HUES48 (cell line): ENCODE data around the gene L3MBTL1.

Experiments used
- H3K27ac ChIP-seq: one replicate; pipeline ENCODE4 v1.7.0; 2013; ENCODE audit warnings: low read depth, low read length, inconsistent platforms
- H3K27me3 ChIP-seq: 2 replicates; pipeline ENCODE4 v1.6.1; 2013; ENCODE audit warnings: mild to moderate bottlenecking, low read length; ENCODE audit not compliant: control insufficient read depth, insufficient read depth
- H3K36me3 ChIP-seq: 2 replicates; pipeline ENCODE4 v1.6.1; 2013; ENCODE audit warnings: low read length; ENCODE audit not compliant: control insufficient read depth, insufficient read depth
- H3K4me1 ChIP-seq: 2 replicates; pipeline ENCODE4 v1.6.1; 2013; ENCODE audit warnings: mild to moderate bottlenecking, low read length; ENCODE audit not compliant: control insufficient read depth, insufficient read depth
- H3K4me3 ChIP-seq: 2 replicates; pipeline ENCODE4 v1.5.1; 2013; ENCODE audit warnings: mild to moderate bottlenecking, low read depth, low read length
- H3K9ac ChIP-seq: 2 replicates; pipeline ENCODE4 v1.6.1; 2013; ENCODE audit warnings: mild to moderate bottlenecking, low read depth, low read length, moderate library complexity
- H3K9me3 ChIP-seq: 2 replicates; pipeline ENCODE4 v1.6.1; 2013; ENCODE audit warnings: low read length; ENCODE audit not compliant: control insufficient read depth, insufficient read depth

Gene L3MBTL1

GRCh38 chr20:43536041-43536816, 28.7 kb downstream of the L3MBTL1 start:
- H3K9ac ChIP-seq, result no peak overlapping the region
- H3K27ac ChIP-seq, result no peak overlapping the region
- peaks cover 35% of the 10 kb centered on the region for H3K36me3 ChIP-seq
- no peaks in the 10 kb centered on the region for H3K9me3 ChIP-seq
- no peak overlapping the region for H3K4me3 ChIP-seq
- H3K4me1 ChIP-seq, result no peaks in the 10 kb centered on the region
- H3K27me3 ChIP-seq, result no peaks in the 10 kb centered on the region

- Histone ChIP-seq H3K9ac (no peak overlapping the region), H3K36me3 (peaks cover 39% of the 10 kb centered on the region), H3K27ac (no peak overlapping the region), H3K4me1 (no peaks in the 10 kb centered on the region), H3K9me3 (no peaks in the 10 kb centered on the region), H3K4me3 (no peak overlapping the region), H3K27me3 (no peaks in the 10 kb centered on the region)
Observed at GRCh38 chr20:43536817-43537440, 29.4 kb downstream of the L3MBTL1 start.

GRCh38 chr20:43537921-43538877, 30.7 kb downstream of the L3MBTL1 start:
- Histone ChIP-seq H3K4me3 (no peak overlapping the region), H3K36me3 (peaks cover 39% of the 10 kb centered on the region), H3K27ac (no peak overlapping the region), H3K27me3 (no peaks in the 10 kb centered on the region), H3K9me3 (no peaks in the 10 kb centered on the region), H3K9ac (no peak overlapping the region), H3K4me1 (no peaks in the 10 kb centered on the region)

DNA sequence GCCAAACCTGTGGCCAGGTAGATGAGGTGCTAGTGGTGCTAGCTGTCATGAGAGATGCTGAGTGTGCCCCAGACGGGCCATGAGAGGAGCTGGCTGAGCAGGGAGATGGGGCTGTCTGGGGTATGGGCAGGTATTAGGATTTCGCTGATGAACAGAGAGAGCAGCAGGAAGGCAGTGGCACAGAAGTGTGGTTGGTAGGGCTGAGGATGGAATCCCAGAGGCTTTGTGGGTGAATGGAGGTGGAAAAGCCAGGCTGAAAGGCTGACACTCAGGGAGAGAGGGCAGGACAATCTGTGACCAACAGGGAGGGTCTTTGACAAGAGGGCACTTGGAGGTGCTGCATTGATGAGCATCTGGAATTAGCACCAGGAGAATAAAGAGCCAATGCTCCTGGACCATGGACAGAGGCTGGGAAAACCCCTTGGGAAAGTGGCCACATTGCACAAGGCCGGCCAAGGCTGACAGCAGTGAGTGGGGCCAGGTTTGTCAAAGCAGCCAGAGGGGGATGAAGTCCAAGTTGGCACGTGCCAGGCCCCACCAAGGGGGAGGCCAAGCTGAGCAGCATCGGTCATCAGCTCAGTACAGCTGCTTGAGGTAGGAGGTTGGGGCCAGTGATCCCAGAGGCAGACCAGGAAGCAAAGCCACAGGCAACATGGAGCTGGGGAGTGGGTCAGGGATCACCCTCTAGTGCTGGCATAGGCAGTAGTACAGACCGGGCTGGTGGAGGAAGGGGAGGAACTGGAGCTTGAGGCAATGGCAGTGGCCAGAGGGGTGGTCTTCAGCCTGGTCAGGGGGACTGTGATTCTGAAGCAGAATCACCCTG, 31.6 kb downstream of the L3MBTL1 start:
- Histone ChIP-seq H3K36me3 (peaks cover 39% of the 10 kb centered on the region), H3K4me1 (no peaks in the 10 kb centered on the region), H3K27me3 (no peaks in the 10 kb centered on the region), H3K9me3 (no peaks in the 10 kb centered on the region), H3K9ac (no peak overlapping the region), H3K27ac (no peak overlapping the region), H3K4me3 (no peak overlapping the region)

GRCh38 chr20:43539975-43540672, 32.6 kb downstream of the L3MBTL1 start:
- Histone ChIP-seq H3K36me3 (peaks cover 40% of the 10 kb centered on the region), H3K4me1 (no peaks in the 10 kb centered on the region), H3K4me3 (no peak overlapping the region), H3K9me3 (no peaks in the 10 kb centered on the region), H3K27ac (no peak overlapping the region), H3K9ac (no peak overlapping the region), H3K27me3 (no peaks in the 10 kb centered on the region)

DNA sequence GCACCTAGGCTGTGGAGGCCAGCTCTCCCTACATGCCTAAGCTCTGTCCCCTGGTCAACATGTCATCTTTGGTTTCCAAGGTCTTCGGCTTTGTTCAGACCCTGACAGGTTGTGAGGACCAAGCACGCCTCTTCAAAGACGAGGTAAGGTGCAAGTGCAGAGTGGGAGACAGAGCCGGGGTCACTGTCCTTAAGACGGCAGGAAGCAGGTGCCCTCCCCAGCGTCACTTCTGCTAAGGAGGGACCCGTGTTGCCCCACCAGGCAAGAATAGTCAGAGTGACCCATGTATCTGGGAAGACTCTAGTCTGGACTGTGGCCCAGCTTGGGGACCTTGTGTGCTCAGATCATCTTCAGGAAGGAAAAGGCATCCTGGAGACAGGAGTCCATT, 33.2 kb downstream of the L3MBTL1 start:
- no peak overlapping the region for H3K4me3 ChIP-seq
- no peaks in the 10 kb centered on the region for H3K9me3 ChIP-seq
- no peak overlapping the region for H3K9ac ChIP-seq
- no peaks in the 10 kb centered on the region for H3K4me1 ChIP-seq
- H3K27me3 ChIP-seq, result no peaks in the 10 kb centered on the region
- peaks cover 38% of the 10 kb centered on the region for H3K36me3 ChIP-seq
- no peak overlapping the region for H3K27ac ChIP-seq

GRCh38 chr20:43541214-43541613, 33.7 kb downstream of the L3MBTL1 start:
- no peak overlapping the region for H3K27ac ChIP-seq
- H3K9me3 ChIP-seq, result 0 out of 2 replicates have a peak, but pooled peaks cover 3% of the 10 kb centered on the region
- H3K4me3 ChIP-seq, result no peak overlapping the region
- H3K27me3 ChIP-seq, result no peaks in the 10 kb centered on the region
- H3K4me1 ChIP-seq, result no peaks in the 10 kb centered on the region
- no peak overlapping the region for H3K9ac ChIP-seq
- peaks cover 33% of the 10 kb centered on the region for H3K36me3 ChIP-seq

DNA sequence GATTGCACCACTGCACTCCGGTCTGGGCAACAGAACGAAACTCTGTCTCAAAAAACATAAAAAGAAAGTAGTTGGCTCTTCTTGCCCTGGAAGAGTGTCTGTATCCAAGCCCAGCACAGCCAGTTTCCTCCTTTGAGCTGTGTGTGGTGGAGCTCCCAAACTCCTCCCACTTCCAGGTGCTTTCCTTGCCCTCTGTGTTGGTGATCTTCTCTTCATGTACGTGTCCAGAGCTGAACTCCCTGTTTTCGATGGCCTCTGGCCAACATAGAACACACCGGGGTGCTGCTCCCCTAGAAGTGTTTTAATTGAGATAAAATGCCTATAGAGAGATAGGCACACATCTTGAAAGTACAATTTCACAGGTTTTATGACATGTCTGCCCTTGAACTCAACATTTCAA, 34.7 kb downstream of the L3MBTL1 start:
- no peak overlapping the region for H3K9ac ChIP-seq
- 0 out of 2 replicates have a peak, but pooled peaks cover 4% of the 10 kb centered on the region for H3K9me3 ChIP-seq
- no peak overlapping the region for H3K27ac ChIP-seq
- H3K36me3 ChIP-seq, result peaks cover 29% of the 10 kb centered on the region
- no peak overlapping the region for H3K4me3 ChIP-seq
- H3K27me3 ChIP-seq, result no peaks in the 10 kb centered on the region
- no peaks in the 10 kb centered on the region for H3K4me1 ChIP-seq

DNA sequence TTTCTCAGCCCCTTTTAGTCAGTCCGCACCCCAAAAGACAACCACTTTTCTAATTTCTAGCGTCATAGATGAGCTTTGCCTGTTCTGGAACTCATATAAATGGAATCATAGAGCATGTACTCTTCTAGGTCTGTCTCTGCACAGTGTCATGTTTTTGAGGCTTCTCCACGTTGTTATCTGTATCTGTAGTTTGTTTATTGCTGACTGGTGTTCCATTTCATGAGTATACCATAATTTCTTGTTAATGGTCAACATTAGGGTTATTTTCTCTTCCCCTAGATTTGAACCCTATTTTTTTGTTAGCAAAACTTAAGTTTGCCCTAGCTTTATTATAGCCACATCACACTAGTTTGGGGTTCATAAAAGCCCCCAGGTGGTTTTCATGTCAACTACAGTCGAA, 35.2 kb downstream of the L3MBTL1 start:
- Histone ChIP-seq H3K9me3 (0 out of 2 replicates have a peak, but pooled peaks cover 4% of the 10 kb centered on the region), H3K27ac (no peak overlapping the region), H3K4me3 (no peak overlapping the region), H3K27me3 (no peaks in the 10 kb centered on the region), H3K9ac (no peak overlapping the region), H3K36me3 (peaks cover 29% of the 10 kb centered on the region), H3K4me1 (no peaks in the 10 kb centered on the region)

DNA sequence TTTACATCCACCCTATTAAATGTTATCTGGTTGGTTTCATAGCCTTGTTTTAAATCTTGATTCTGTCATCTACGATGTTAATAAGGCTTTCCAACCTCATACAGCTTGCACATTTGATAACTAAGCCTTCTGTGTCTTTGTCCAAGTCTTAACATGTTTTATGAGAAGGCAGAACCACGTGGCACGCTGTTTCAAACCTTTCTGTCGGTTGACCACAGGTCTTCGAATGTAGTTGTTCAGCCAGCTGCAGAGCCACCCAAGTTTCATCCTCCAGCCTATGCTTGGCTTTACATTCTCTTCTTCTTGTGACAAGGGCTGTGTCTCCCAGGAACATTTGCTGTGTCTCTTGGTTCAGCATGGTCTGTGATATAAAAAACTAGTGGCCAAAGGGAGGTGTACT, 35.6 kb downstream of the L3MBTL1 start:
- no peaks in the 10 kb centered on the region for H3K4me1 ChIP-seq
- H3K9ac ChIP-seq, result no peak overlapping the region
- H3K9me3 ChIP-seq, result 0 out of 2 replicates have a peak, but pooled peaks cover 4% of the 10 kb centered on the region
- no peak overlapping the region for H3K4me3 ChIP-seq
- no peak overlapping the region for H3K27ac ChIP-seq
- peaks cover 29% of the 10 kb centered on the region for H3K36me3 ChIP-seq
- H3K27me3 ChIP-seq, result no peaks in the 10 kb centered on the region
